Measurements from ENCODE around the gene CLCN5.

DNA sequence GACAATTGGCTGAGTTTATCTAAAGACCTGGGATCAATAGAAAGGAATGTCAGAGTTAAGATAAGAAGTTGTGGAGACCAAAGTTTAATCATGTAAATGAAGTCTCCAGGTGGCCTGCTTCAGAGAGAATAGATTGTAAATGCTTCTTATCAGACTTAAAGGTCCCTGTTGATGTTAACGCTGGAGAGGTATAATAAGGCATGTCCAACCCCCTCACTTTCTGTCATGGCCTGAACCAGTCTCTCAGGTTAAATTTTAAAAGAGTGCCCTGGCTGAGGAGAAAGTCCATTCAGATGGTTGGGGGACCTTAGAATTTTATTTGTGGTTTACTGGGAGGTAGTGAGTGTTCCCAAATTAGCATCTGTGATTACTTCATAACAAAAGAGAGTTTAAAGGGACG, 191.7 kb downstream of the CLCN5 start:
- TF ChIP-seq CTCF (IDR thresholded peaks at IDR 0.05) (no peak), POLR2A (IDR thresholded peaks at IDR 0.05) (no peak)
